Activated naive CD4-positive, alpha-beta T cell treated with Interleukin-2 at 50 U/mL for 16 hours (primary cell): Measurements from ENCODE around the gene PLD4.
"Not testable (repeated sequence)": the region's sequence is repeated elsewhere in the genome, so short reads cannot be mapped to it uniquely, and the experiment has no call there.

Experiments
- DNase-seq: peaks from one replicate; pipeline ENCODE4 v3.0.0-alpha.2; 2020

Gene PLD4

DNA sequence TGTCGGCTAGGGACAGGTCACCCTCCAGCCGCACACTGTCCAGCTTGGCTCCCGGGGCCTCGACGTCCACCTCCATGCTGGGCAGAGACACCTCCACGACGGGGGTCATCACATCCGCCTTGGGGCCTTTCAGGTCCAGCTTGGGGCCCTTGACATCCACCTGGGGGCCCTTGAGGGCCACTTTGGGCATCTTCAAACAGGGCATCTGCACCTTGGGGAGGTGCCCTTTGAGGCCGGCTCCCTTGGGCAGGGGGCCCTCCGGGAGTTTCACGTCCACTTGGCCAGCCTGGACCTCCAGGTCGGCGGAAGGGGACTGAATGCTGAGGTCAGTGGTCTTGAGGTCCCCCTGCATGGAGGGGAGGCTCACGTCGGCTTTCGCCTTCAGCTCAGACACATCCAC is 17.9 kb downstream of the PLD4 start:
- DNase-seq, result no peak

GRCh38 chr14:104943216-104944015 is 18.7 kb downstream of the PLD4 start:
- not testable (repeated sequence) for DNase-seq

GRCh38 chr14:104944016-104944308 is 19.3 kb downstream of the PLD4 start:
- not testable (repeated sequence) for DNase-seq

DNA sequence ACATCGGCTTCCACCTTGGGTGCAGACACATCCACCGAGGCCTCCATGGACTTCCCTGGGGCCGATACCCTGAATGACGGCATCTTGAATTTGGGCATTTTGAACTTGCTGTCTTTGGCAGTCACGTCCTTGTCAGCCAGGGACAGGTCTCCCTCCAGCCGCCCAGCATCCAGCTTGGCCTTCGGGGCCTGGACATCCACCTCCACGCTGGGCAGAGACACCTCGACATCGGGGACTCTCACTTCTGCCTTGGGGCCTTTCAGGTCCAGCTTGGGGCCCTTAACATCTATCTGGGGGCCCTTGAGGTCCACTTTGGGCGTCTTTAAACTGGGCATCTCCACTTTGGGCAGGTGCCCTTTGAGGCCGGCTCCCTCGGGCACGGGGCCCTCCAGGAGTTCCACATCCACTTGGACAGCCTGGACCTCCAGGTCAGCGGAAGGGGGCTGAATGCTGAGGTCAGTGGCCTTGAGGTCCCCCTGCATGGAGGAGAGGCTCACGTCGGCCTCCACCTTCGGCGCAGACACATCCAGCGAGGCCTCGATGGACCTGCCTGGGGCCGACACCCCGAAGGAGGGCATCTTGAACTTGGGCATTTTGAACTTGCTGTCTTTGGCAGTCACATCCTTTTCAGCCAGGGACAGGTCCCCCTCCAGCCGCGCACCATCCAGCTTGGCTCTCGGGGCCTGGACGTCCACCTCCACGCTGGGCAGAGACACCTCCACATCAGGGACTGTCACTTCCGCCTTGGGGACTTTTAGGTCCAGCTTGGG is 19.9 kb downstream of the PLD4 start:
- DNase-seq, result not testable (repeated sequence)

- not testable (repeated sequence) for DNase-seq
Observed at GRCh38 chr14:104945266-104945665, 20.6 kb downstream of the PLD4 start.

- not testable (repeated sequence) for DNase-seq
Observed at GRCh38 chr14:104945986-104946965, 21.6 kb downstream of the PLD4 start.

GRCh38 chr14:104947201-104947600 is 22.5 kb downstream of the PLD4 start:
- DNase-seq, result not testable (repeated sequence)

- DNase-seq, result not testable (repeated sequence)
Observed at GRCh38 chr14:104947881-104948735, 23.4 kb downstream of the PLD4 start.

DNA sequence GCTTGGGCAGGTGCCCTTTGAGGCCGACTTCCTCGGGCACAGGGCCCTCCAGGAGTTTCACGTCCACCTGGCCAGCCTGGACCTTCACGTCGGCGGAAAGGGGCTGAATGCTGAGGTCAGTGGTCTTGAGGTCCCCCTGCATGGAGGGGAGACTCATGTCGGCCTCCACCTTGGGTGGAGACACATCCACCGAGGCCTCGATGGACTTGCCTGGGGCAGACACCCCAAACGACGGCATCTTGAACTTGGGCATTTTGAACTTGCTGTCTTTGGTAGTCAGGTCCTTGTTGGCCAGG is 24.0 kb downstream of the PLD4 start:
- DNase-seq, result no peak

DNA sequence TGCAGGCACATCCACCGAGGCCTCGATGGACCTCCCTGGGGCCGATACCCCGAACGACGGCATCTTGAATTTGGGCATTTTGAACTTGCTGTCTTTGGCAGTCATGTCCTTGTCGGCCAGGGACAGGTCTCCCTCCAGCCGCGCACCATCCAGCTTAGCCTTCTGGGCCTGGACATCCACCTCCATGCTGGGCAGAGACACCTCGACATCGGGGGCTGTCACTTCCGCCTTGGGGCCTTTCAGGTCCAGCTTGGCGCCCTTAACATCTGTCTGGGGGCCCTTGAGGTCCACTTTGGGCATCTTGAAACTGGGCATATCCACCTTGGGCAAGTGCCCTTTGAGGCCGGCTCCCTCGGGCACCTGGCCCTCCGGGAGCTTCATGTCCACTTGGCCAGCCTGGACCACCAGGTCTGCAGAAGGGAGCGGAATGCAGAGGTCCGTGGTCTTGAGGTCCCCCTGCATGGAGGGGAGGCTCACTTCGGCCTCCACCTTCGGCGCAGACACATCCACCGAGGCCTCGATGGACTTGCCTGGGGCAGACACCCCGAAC is 24.8 kb downstream of the PLD4 start:
- DNase-seq, result not testable (repeated sequence)

DNA sequence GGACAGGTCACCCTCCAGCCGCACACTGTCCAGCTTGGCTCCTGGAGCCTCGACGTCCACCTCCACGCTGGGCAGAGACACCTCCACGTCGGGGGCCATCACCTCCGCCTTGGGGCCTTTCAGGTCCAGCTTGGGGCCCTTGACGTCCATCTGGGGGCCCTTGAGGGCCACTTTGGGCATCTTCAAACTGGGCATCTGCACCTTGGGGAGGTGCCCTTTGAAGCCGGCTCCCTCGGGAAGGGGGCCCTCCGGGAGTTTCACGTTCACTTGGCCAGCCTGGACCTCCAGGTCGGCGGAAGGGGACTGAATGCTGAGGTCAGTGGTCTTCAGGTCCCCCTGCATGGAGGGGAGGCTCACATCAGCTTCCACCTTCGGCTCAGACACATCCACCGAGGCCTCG is 25.3 kb downstream of the PLD4 start:
- no peak for DNase-seq

GRCh38 chr14:104950701-104951100 is 26.0 kb downstream of the PLD4 start:
- not testable (repeated sequence) for DNase-seq

- DNase-seq, result not testable (repeated sequence)
Observed at GRCh38 chr14:104951863-104952657, 27.4 kb downstream of the PLD4 start.

DNA sequence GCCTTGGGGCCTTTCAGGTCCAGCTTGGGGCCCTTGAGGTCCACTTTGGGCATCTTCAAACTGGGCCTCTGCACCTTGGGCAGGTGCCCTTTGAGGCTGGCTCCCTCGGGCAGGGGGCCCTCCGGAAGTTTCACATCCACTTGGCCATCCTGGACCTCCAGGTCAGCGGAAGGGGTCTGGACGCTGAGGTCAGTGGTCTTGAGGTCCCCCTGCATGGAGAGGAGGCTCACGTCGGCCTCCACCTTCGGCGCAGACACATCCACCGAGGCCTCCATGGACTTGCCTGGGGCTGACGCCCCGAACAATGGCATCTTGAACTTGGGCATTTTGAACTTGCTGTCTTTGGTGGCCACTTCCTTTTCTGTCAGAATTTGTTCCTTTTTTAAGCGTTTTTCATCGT is 28.4 kb downstream of the PLD4 start:
- no peak for DNase-seq

GRCh38 chr14:104953896-104954656 is 29.4 kb downstream of the PLD4 start:
- DNase-seq, result no peak

DNA sequence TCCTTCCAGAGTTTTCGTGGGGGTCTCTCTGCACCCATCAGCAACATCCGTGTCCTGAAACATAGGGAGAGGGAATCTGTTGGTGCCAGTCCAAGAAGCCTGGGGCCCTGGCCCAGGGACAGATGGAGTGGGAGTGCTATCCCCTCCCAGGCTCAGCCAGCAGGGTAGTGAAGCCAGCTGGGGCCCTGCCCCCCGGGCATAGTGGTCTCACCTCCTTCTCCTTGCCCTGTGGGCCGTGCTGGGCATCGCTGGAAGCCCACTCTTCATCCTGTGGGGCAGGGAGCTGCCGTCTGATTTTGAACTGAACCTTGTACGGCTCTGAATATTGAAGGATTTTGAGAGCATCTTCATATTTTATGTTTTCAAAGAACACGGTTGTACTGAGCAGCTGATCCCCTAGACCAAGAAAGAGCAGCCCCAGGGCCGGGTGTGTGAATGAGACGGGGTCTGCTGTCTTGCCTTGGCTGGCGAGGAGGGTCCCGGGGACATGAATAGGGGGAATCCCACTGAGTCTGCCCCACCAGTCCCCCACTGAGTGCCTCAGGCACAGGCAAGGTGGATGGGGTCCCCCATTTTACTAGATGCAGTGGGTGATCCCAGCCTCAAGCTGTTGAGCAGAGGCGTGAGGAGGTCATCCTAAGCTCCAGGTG is 30.2 kb downstream of the PLD4 start:
- DNase-seq, result no peak

GRCh38 chr14:104955396-104955770 is 30.7 kb downstream of the PLD4 start:
- no peak for DNase-seq

GRCh38 chr14:104956290-104956890 is 31.7 kb downstream of the PLD4 start:
- DNase-seq, result no peak
